Keratinocyte (primary cell): ENCODE measurements around the gene SIGLEC9.

Source experiments
- EZH2 ChIP-seq: IDR thresholded peaks from one replicate; pipeline ENCODE4 v1.6.1; 2012; ENCODE audit warnings: inconsistent platforms, mild to moderate bottlenecking, low read length, moderate library complexity
- TF ChIP-seq, protein P1 (sequence below), 3 experiments: IDR thresholded peaks in 1 of 3; conservative IDR thresholded peaks in 1 of 3; optimal IDR thresholded peaks in 1 of 3; 2 replicates in 2 of 3; 3 replicates in 1 of 3; pipeline versions ENCODE3 to v1.5.1; 2011; ENCODE audit warnings: low read length in 3 of 3, mild to moderate bottlenecking in 3 of 3, moderate library complexity in 2 of 3, control low read depth in 1 of 3, inconsistent platforms in 1 of 3; ENCODE audit not compliant: insufficient read depth in 2 of 3; ENCODE audit errors: extremely low read depth in 1 of 3

- TF ChIP-seq, protein P1, sequence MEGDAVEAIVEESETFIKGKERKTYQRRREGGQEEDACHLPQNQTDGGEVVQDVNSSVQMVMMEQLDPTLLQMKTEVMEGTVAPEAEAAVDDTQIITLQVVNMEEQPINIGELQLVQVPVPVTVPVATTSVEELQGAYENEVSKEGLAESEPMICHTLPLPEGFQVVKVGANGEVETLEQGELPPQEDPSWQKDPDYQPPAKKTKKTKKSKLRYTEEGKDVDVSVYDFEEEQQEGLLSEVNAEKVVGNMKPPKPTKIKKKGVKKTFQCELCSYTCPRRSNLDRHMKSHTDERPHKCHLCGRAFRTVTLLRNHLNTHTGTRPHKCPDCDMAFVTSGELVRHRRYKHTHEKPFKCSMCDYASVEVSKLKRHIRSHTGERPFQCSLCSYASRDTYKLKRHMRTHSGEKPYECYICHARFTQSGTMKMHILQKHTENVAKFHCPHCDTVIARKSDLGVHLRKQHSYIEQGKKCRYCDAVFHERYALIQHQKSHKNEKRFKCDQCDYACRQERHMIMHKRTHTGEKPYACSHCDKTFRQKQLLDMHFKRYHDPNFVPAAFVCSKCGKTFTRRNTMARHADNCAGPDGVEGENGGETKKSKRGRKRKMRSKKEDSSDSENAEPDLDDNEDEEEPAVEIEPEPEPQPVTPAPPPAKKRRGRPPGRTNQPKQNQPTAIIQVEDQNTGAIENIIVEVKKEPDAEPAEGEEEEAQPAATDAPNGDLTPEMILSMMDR (optimal IDR thresholded peaks at IDR 0.05 in 1 of 3, IDR thresholded peaks at IDR 0.05 in 1 of 3, conservative IDR thresholded peaks at IDR 0.05 in 1 of 3; ENCODE audit: extremely low read depth in 1 of 3, insufficient read depth in 2 of 3, low read length in 3 of 3), result no peak
- no peak for TF ChIP-seq EZH2
Measured at GRCh38 chr19:51137792-51138425, 13.2 kb downstream of the SIGLEC9 start.
